ENCODE measurements around the gene BABAM2.

DNA sequence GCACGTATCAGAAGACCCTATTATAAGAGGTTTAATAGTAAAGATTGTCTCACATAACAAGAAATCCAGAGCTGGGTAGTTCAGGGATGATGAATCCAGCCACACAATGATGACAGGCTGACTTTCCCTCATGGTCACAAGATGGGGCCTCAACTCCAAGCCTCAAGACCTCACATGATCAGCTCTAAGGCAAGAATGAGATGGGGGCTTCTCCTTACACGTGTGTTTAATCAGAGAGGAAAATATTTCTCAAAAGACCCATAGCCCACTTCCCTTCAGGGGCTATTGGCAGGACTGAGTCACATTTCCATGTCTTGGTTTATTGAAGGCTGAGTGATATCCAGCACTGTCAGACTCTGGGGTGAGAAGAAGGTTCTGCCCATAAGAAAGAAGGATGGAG is 402.0 kb downstream of the BABAM2 start:
- TF ChIP-seq, protein P1, sequence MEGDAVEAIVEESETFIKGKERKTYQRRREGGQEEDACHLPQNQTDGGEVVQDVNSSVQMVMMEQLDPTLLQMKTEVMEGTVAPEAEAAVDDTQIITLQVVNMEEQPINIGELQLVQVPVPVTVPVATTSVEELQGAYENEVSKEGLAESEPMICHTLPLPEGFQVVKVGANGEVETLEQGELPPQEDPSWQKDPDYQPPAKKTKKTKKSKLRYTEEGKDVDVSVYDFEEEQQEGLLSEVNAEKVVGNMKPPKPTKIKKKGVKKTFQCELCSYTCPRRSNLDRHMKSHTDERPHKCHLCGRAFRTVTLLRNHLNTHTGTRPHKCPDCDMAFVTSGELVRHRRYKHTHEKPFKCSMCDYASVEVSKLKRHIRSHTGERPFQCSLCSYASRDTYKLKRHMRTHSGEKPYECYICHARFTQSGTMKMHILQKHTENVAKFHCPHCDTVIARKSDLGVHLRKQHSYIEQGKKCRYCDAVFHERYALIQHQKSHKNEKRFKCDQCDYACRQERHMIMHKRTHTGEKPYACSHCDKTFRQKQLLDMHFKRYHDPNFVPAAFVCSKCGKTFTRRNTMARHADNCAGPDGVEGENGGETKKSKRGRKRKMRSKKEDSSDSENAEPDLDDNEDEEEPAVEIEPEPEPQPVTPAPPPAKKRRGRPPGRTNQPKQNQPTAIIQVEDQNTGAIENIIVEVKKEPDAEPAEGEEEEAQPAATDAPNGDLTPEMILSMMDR (IDR thresholded peaks at IDR 0.05; ENCODE audit: insufficient read depth, low read depth, low read length), result no peak
- no peak for TF ChIP-seq EZH2 (IDR thresholded peaks at IDR 0.05; ENCODE audit: insufficient read depth, low read length)
